NK-92 treated with Interleukin-12 subunit alpha and Interleukin-12 subunit beta, amount 100 ng/mL, for 24 hours (cell line): ENCODE measurements around the gene SIGLEC8.
"Not testable (repeated sequence)": the region's sequence is repeated elsewhere in the genome, so short reads cannot be mapped to it uniquely, and the experiment has no call there.

ENCODE experiments used
- DNase-seq: peaks from one replicate; lab custom pipeline; 2025; lab: John Stamatoyannopoulos, UW

Gene SIGLEC8

DNA sequence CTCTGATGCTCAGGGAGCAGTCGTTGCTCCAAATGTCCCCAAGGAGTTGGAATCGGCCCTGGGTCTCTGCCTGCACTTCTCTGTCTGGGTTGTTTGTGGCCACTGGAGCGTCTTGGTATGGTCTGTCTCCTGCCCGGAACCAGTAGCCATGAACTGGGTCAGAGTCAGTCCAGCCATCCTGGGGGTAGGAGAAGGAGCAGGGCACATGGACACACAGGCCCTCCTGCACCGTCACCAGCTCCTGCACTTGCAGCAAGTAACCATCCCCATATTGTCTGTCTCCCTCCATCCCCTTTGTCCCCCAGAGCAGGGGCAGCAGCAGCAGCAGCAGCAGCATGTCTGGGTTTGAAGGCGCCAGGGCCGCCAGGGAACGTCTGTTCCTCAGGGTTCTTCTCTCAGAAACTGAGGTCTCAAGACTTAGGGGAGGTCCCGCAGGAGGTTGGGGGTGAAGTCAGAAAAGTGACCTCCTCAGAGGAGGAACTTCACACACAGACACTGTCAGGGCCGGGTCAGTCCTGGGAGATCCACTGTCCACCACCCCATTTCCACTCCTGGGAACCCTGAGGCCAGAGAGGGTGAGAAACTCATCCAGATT, at the start of gene SIGLEC8:
SIGLEC8 (minus strand) TSS at position 404 of the 595 bp plus-strand sequence; CDS start at position 337, 67 bp downstream.
- DNase-seq: no peak

GRCh38 chr19:51507640-51508058, 49.4 kb upstream of the SIGLEC8 start:
- no peak for DNase-seq

DNA sequence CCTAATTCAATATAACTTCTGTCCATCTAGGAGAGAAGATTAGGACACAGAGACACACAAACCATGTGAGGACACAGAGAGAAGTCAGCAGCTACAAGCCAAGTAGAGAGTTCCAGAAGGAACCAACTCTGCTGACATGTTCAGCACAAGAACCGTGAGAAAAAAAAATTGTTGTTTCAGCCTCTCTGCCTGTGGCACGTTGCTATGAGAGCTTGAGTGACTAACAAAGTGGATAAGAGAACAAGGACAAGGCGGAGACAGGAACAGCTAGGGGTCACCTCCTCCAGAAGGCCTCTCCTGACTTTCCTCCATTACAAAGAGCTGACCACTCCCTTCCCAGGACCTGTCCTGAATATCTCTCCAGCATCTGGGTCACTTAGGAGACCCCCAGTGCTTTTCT, 48.9 kb upstream of the SIGLEC8 start:
- DNase-seq: no peak

DNA sequence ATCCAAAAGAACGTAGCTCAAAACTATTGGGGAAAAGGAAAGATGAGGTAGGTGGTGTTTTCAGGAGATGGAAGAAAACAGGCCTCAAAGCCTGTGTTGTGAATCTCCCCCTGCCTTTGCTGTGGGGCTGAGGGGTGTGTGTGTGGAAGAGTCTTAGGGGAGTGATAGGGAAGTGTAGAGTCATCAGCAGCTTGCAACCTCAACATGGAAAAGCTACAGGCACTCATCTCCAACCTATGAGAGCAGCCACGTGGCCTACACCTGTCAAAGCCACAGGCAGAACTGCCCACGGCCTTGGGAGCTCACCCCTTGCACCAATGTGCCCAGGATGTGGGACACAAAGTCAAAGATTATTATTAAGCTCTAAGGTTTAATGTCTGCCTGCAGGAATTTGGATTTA, 47.6 kb upstream of the SIGLEC8 start:
- no peak for DNase-seq

DNA sequence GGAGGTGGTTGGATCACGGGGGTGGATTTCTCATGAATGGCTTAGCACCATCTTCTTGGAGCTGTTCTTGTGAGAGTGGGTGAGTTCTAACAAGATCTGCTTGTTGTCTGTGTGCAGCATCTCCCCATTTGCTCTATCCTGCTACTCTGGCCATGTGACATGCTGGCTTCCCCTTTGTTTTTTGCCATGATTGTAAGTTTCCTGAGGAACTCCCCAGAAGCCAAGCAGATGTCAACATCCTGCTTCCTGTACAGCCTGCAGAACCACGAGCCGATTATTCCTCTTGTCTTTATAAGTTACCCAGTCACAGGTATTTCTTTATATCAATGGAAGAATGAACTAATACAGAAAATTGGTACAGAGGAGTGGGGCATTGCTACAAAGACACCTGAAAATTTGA, 45.6 kb upstream of the SIGLEC8 start:
- DNase-seq: no peak

GRCh38 chr19:51503286-51503817, 45.1 kb upstream of the SIGLEC8 start:
- DNase-seq: no peak

- DNase-seq: no peak
Observed at GRCh38 chr19:51501594-51502263, 43.5 kb upstream of the SIGLEC8 start, which contains the start of gene SIGLEC12. TSS of gene SIGLEC12 (minus strand) at chr19:51501800. CDS start at chr19:51501733, 67 bp downstream.

DNA sequence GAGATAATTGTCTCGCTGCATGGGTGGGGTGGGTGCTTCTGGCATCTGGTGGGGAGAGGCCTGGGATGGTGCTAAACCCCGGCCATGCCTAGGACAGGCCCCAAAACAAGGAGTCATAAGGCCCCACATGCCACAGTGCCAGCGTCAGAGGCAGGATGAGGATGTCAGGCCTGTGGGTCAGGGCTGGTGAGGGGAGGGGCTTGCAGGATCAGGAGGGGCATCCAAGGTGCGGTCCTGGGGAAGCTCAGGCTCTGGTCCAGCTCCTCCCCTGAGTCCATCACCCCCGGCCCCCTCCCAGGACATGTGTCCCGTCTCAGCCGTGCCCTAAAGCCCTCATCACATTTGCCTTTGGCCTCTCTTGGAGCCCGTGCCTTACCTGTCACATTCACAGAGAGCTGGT, 42.7 kb upstream of the SIGLEC8 start:
- not testable (repeated sequence) for DNase-seq

GRCh38 chr19:51497666-51498065, 39.4 kb upstream of the SIGLEC8 start:
- DNase-seq: no peak

GRCh38 chr19:51493776-51494175, 35.5 kb upstream of the SIGLEC8 start:
- no peak for DNase-seq

- DNase-seq: no peak
Observed at GRCh38 chr19:51491586-51491985, 33.3 kb upstream of the SIGLEC8 start.

DNA sequence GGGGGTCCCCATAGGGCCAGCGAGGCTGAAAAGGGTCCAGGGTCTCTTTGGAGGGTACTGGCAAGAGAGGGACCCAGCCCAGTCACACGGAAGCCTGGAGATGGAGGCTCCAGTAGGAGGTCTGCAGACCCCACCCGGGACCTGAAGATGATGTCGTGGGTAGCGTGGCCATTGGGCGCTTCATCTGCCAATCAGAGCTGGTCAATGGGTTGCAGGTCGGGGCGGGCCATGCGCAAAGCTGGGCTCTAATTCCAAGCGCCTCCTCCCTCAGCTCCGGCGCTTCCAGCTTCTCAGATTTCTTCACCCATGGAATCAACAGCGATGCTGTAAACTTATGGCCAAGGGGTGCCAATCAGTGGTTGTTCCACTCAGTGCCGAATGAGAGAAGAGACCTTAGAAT, 32.4 kb upstream of the SIGLEC8 start:
- no peak for DNase-seq

- DNase-seq: no peak
Observed at GRCh38 chr19:51489113-51489512, 30.9 kb upstream of the SIGLEC8 start.

- DNase-seq: no peak
Observed at GRCh38 chr19:51488491-51488890, 30.2 kb upstream of the SIGLEC8 start.

DNA sequence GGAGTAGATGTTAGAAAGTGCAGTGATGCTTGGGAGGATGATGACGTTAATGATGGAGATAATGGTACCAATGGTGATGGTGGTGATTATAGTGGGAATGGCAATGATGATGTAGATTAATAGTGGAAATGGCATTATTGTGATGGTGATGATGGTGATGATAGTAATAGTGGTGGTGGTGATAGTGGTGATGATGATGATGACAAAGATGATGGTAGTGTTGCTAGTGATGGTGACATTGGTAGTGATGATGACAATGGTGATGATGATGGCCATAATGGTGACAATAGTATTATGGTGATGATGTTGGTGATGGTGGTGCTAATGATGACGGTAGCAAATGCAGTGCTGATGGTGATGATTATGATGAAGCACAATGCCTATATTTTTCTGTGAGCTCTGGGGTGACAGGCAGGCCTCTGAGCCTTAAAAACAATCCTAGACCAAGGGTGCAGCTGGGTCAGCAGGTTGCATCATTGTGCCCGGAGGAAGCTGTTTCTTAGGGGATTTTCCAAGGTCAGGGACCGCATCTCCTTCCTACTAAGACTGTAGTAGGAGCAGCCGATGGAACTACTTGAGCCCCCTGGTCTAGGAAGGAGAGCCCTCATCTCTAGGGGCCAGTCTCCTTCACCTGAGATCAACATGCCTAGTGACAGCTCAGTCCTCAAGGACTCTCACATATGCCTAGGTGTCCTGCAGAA, 27.9 kb upstream of the SIGLEC8 start:
- no peak for DNase-seq

- DNase-seq: no peak
Observed at GRCh38 chr19:51480590-51480989, 22.3 kb upstream of the SIGLEC8 start.

- peak; percentile 13 for DNase-seq
Observed at GRCh38 chr19:51479531-51480331, 21.5 kb upstream of the SIGLEC8 start.

DNA sequence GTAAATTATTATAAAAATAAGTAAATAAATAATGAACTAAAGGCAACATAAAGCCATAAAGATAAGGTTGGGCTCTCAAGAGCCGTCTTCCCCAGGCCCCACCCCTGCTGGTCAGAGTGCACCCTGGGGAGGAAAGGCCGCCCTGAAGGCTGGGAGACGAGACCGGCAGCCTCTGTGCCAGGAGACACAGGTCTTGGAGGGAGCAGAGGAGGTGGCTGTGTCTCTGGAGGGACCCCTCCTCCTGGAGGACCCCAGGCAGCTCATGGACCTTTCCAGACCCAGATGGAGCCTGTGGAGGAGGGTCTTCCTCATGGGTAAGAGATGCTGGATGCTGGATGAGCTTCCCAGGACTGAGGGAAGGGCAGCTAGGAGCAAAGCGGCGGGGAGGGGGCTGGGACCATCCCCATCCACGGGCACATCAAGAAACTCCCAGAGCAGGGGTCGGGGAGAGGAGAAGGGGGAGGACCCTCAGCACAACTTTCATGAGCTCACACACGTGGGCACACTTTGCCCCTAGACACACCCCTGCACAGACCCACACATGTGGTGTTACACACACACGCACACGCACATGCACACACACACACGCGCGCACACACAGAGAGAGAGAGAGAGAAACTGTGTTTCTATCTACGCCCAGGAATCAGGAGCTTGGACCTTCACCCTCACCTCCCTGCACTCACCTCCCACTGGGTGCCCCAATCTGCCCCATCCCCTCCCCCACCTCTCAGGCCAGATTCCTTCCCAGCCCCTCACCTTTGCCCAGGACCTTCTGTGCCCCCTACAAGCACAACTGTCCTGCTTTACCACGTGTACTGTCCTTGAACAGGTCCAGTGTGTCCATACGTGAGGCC, 20.4 kb upstream of the SIGLEC8 start, which contains the start of gene CEACAM18:
CEACAM18 (plus strand) TSS at position 159 of the 854 bp plus-strand sequence.
- no peak for DNase-seq

DNA sequence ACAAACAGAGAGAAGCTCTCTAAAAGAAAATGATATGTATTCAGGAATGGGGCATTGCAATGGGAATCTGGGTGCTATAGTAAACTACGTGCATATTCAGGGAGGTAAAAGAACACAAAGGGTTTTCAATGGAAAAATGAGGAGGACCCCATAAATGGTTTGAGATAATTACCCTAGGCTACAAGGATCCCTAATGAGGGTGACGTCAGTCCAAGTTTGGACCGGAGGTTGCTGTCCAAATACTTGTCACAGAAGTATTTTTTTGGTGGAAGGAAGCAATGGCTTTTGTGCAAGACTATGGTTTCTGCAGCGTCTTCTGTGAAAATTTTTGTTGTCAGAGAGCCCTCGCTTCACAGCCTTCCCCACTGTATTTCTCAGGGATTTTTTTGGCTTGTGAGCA, 19.1 kb upstream of the SIGLEC8 start:
- no peak for DNase-seq

GRCh38 chr19:51476164-51476563, 17.9 kb upstream of the SIGLEC8 start:
- no peak for DNase-seq
